RWPE1 (cell line): ENCODE measurements around the gene BEAN1.
A peak's percentile ranks its signal among the peaks of the same experiment; 100 is the strongest.

Experiments
- CTCF ChIA-PET: fragments of 350-600 bp; sonication (Branson Sonifier 250); formaldehyde crosslinking; extraction: SDS; loops from one replicate; lab custom pipeline; 2021; lab: Yijun Ruan, JAX
- POLR2A ChIA-PET: fragments of 400-600 bp; formaldehyde crosslinking; extraction: SDS; loops from one replicate; lab custom pipeline; 2020; ENCODE audit warnings: antibody characterized with exemption; ENCODE audit not compliant: low non-redundant PET; lab: Yijun Ruan, JAX
- DNase-seq: peaks from one replicate; pipeline ENCODE4 v3.0.0; 2012; ENCODE audit warnings: low spot score
- H3K27ac ChIP-seq: fragments of 450-650 bp; 2 replicates; pipeline ENCODE4 v1.5.1; 2017
- CTCF ChIP-seq: fragments of 450-650 bp; conservative IDR thresholded peaks from 2 replicates; pipeline ENCODE4 v1.5.1; 2017; ENCODE audit warnings: low read depth, mild to moderate bottlenecking

BEAN1 gene

GRCh38 chr16:66481081-66481942, 54.2 kb downstream of the BEAN1 start:
- no peak for DNase-seq
- CTCF ChIA-PET: interaction anchor here (0.8 kb wide), 1 partner anchor 75 kb away, joined by 6 read pairs; no protein-coding TSS in a partner anchor

GRCh38 chr16:66481943-66482390, 54.9 kb downstream of the BEAN1 start:
- no peak overlapping the region for H3K27ac ChIP-seq
- ChIA-PET CTCF (interaction anchor here (0.8 to 2.2 kb wide), 2 partner anchors 75 to 76 kb away, joined by 6 to 11 read pairs; no protein-coding TSS in a partner anchor), POLR2A (no interaction called here)
- no peak for DNase-seq
- no peak for TF ChIP-seq CTCF

More at GRCh38 chr16:66481081-66481942, 54.2 kb downstream of the BEAN1 start:
- no peak overlapping the region for H3K27ac ChIP-seq
- no peak for TF ChIP-seq CTCF
- POLR2A ChIA-PET: no interaction called here

- DNase-seq: peak; percentile 78
- POLR2A ChIA-PET: no interaction called here
- H3K27ac ChIP-seq: no peak overlapping the region
- CTCF ChIA-PET: interaction anchor here (1.0 to 2.2 kb wide), 2 partner anchors 77 to 126 kb away, joined by 5 to 11 read pairs; no protein-coding TSS in a partner anchor
- TF ChIP-seq CTCF: peak; percentile 94
Observed at GRCh38 chr16:66483689-66484452, 56.8 kb downstream of the BEAN1 start.

DNA sequence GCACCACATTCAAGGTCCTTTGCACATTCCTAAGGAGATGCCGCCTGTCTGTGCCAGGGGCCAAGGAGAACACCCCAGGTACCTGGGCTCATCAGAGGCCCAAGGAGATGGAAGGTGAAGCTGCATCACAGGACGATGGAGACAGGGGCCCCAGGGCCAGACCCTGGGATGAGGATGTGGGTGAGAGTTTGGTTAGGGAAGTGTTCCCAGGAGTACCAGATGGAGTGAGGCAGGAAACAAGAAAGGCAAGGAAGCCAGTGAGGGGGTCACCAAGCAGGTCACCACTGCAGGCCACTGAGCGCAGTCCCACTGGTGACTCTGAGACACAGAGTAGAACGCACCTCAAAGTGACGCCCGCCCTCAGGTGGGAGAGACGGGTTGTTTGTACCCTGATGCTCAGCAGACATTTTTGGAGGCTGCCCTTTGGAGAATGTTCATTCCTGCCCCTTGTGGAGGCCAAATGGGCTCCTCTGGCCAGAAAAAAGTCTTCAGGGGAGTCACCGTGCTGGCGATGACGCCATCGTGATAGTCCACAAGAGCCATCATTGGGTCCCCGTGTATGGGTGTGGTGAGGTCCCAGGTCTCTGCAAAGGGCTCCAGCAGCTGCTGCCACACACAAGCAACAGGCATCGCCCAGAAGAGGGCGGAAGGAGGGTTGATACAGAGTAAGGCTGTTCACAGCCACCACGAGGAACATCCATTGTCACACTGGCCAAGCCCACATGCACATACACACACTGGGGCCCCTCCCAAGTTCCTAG, 57.5 kb downstream of the BEAN1 start:
- no peak for DNase-seq
- CTCF ChIA-PET: interaction anchor here (0.6 kb wide), 1 partner anchor 113 kb away, joined by 3 read pairs; no protein-coding TSS in a partner anchor
- POLR2A ChIA-PET: no interaction called here
- no peak overlapping the region; the same call in 1 of the 2 replicates for H3K27ac ChIP-seq
- TF ChIP-seq CTCF: no peak

- POLR2A ChIA-PET: no interaction called here
Observed at GRCh38 chr16:66485376-66485775, 58.3 kb downstream of the BEAN1 start.

More at GRCh38 chr16:66485376-66485775, 58.3 kb downstream of the BEAN1 start:
- CTCF ChIA-PET: interaction anchor here (0.6 kb wide), 1 partner anchor 12 kb away, joined by 5 read pairs; no protein-coding TSS in a partner anchor
- DNase-seq: no peak
- no peak for TF ChIP-seq CTCF
- H3K27ac ChIP-seq: no peak overlapping the region
